NCI-H1048 (cell line): ENCODE data around the gene MAP3K3.

Experiments
- DNase-seq: peaks from one replicate; lab custom pipeline; 2025; lab: John Stamatoyannopoulos, UW

MAP3K3 gene

GRCh38 chr17:63694229-63694949, 72.2 kb downstream of the MAP3K3 start:
- no peak for DNase-seq

GRCh38 chr17:63694950-63695773, 72.9 kb downstream of the MAP3K3 start:
- DNase-seq, result no peak

DNA sequence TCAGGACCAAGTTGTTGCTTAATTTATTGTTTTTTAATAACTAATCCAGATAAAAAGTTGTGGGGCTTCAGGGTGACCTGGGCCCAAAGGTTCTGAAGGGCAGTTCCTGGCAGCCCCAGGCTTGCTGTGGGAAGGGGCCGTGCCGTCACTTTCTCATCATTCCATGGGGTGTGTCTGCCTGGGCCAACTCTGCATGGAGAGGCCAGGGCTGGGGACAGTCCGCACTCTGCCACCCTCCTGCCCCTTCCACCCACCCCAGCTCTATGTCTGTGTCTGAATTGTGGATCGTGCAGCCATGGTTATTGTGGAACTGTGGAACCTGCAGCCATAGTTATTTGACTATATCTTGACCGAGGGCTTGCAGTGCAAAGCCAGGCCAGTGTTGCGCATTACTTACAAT, 73.7 kb downstream of the MAP3K3 start:
- DNase-seq, result no peak

DNA sequence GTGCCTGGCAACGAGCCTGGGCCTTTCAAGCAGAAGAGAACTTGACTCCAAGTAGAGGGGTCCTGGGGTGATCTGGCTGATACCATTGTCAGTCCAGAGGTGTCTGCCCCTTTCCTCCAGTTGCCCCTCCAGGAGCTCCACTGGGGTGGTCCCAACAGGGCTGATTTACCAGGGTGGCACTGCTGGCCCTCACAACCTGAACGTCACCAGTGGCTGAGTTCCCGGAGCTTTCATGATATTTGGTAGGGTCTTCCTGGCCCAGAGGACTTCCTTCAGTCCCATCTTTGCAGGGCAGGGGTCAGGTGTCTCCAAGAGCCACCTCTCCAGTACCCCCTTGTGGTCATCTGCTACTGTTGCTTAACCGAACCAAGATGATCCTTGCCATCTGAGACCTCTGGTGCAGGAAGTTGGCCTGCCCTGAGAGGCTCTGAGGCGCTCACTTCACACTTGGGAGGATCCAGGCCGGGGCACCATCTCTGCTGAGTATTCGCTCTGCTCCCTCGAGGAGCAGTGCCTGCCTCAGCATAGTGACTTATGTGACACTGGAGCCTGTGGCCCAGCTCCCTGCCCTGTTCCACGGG, 74.3 kb downstream of the MAP3K3 start:
- no peak for DNase-seq

- no peak for DNase-seq
These were observed 75.4 kb downstream of the MAP3K3 start for GRCh38 chr17:63697341-63698286.

GRCh38 chr17:63698381-63698885, 76.2 kb downstream of the MAP3K3 start:
- DNase-seq, result no peak

- no peak for DNase-seq
These were observed 76.8 kb downstream of the MAP3K3 start for GRCh38 chr17:63698886-63699637.

DNA sequence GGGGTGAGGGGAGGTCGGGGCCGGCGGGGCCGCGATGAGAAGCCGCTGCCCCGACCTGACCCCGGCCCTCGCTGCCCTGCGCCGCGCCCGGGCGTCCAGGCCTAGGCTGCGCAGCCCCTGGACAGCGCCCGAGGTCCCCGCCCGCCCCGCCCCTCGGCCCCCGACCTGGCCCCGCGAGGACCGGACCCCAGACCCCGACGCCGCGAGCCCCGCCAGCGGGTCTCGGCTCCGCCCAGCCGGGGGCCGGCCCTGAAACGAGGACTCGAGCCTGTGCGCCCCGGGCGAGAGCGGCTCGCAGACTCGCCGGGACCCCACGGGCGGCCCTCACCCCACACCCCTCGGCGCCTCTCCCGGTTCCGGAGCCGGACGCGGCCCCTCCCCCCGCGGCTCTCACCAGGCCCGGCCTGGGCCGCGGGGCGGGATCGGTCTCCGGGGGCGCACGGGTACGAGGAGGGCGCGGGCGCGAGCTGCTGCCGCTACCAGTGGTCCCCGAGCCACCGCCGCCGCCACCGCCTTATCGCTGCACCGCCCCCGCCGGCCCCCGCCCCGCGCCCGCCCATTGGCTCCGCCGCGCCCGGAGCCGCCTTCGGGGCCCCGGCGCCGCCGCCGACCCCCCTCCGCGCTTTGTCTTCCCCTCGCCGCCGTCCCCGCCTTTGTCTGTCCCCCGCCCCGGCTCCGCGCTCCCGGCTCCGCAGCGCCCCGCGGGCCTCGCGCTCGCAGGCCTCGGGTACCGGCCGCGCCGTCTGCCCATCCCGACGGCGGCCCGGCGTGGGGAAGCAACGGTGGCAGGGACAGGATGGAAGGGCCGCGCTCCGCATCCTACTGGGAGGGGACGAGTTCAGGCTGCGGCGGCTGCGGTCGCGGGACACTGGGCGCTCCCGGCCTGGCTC, 77.7 kb downstream of the MAP3K3 start, which contains the start of gene LIMD2:
TSS of gene LIMD2 (minus strand) at position 488 of the 890 bp plus-strand sequence. CDS start 827 bp downstream, outside the sequence.
- no peak for DNase-seq

DNA sequence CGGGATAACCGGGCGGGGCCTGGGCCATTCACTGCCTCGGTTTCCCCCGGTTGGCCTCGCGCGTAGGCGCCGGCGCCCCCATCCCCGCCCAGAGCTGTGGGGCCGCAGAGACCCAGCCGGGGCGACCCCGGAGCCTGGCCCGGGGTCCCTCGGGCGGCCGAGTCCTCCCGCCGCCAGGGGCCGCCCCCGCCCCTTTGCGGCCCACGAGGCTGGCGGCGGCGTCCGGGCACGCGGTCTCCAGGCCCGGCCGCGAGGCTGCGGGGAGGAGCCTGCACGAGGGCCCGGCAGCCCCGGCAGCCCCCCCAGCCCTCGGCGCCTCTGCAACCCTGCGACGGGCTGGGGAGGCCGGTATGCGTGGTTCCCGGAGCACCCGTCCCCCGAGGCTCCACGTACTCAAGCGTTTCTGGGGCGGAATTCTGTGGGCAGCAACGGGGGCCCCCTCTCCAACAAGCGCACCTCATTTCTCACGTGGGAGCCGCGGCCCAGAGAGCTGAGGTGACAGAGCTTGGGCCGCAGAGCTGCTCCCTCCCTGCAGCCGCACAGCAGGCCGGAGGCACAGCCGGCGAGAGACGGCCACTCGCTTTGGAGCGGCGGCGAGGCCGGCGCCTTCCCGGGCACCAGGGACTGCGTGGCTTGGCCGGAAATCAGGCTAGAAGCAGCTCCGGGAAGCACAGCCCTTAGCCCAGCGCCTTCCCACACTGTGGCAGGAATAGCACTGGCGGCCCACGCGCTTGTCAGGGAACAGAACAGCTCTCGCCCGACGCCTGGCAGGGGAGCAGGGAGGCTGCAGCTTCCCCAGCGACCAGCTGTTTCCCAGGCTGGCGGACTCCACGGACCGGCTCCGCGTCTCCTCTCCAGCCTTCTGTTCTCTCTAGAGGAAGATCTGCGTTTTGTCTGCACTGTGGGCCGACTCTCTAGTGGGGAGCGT, 78.6 kb downstream of the MAP3K3 start:
- no peak for DNase-seq

DNA sequence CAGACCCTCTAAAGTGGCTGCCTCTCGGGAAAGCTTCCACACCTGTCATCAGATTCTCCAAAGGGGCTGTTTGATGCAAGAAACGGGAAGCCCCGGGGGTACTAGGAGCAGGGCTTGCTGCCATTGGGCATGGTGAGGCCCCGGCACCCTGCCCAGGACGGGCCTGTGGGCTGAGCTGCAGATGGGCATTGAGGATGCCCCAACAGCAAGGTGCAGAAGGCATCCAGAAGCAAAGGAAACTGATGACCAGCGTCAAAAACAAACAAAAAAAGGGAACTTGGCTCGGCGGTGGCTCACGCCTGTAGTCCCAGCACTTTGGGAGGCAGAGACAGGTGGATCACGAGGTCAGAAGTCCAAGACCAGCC, 79.2 kb downstream of the MAP3K3 start:
- DNase-seq, result no peak

GRCh38 chr17:63701868-63702720, 79.9 kb downstream of the MAP3K3 start:
- no peak for DNase-seq

DNA sequence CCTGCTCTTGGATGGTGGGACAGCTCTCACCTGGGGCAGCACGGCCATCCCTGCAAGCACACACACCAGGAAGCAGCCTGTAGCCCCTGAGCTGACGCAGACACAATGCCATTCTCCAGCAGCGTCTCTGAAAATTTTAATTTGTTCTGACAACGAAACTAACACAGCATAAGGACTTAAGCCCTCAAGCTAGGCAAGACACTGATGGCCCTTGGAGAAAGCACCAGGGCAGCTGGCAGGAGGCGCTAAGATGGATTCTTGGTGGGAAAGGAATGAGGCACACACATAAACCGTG, 80.5 kb downstream of the MAP3K3 start:
- no peak for DNase-seq

DNA sequence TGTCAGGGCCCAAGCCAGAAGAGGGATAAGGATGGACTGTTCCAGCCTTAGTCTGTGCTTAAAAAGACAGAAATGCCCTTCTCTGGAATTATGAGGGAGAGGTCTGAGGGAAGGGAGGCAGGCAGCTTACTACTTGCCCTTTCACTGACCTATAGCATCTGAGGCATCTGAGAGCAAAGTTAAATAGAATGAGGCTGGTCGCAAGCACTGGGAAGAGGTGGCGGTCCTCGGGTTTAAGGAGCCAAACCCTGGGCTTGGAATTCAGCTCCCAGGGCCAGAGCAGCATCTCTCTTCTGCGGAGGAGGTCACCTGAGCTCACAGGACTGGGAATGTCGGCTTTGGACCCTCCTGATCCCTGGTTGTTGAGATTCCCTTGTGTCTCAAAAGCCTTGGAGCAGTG, 80.8 kb downstream of the MAP3K3 start:
- no peak for DNase-seq

- no peak for DNase-seq
These were observed 81.5 kb downstream of the MAP3K3 start for GRCh38 chr17:63703556-63704258.

- no peak for DNase-seq
These were observed 82.0 kb downstream of the MAP3K3 start for GRCh38 chr17:63704259-63704576.

DNA sequence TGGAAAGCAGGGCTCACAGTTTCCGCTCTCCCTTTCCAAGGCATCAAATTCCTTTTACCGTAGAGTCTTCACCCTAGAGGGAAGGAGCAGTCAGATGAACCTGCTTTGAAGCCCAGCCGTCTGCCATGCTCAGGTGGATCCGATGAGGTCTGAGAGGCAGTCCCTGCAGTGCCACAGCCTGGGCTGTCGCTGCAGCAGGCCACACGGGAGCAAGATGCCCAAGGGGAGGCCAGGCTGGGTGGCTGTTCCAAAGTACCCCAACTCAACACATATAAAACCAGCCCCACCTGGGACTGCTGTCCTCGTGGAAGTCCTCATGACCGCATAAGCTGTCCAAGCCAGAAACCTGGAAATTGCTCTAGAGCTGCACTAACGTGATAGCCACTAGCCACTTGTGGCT, 82.6 kb downstream of the MAP3K3 start:
- DNase-seq, result no peak

GRCh38 chr17:63705657-63706056, 83.4 kb downstream of the MAP3K3 start:
- DNase-seq, result no peak
